Omental fat pad (tissue), 4 donors: ENCODE data around the gene ZNF324B. TPM values are rescaled to one million over a fixed set of nuclear protein-coding genes. Genes with fewer than 3 reads are reported as not detected.
"Not testable (repeated sequence)": the region's sequence is repeated elsewhere in the genome, so short reads cannot be mapped to it uniquely, and the experiment has no call there.

ENCODE experiments used
- ATAC-seq: fragments of 150-250 bp; one replicate; pipeline ENCODE4 v1.9.1; 2016; ENCODE audit warnings: mild to moderate bottlenecking, moderate library complexity; ENCODE audit not compliant: low FRiP score
- DNase-seq: peaks from one replicate; pipeline ENCODE4 v3.0.0-alpha.2; 2019; ENCODE audit warnings: low spot score
- CTCF ChIP-seq, 3 donors: fragments of 450-650 bp; IDR thresholded peaks; one replicate each; pipeline ENCODE4 v1.5.1; 2016 to 2017; ENCODE audit warnings: antibody characterized with exemption in 3 of 3, mild to moderate bottlenecking in 3 of 3, moderate library complexity in 2 of 3
- total RNA-seq, 4 donors: library from RNA; depleted of rRNA; stranded (reverse); fragments of >200 nt; gene quantifications; one replicate each; pipeline ENCODE4 v1.1.0, GENCODE V29; 2016

ZNF324B gene
- total RNA-seq, result 1 to 10 TPM; 3.8 to 8.5 (median 6.0) TPM

GRCh38 chr19:58451358-58452101, at the start of gene ZNF324B:
Gene ZNF324B, plus strand, starts transcription at chr19:58451622. Its CDS starts 2,080 bp downstream, at chr19:58453702.
- TF ChIP-seq CTCF (IDR thresholded peaks at IDR 0.05), result no peak
- ATAC-seq, result peak; percentile 98

DNA sequence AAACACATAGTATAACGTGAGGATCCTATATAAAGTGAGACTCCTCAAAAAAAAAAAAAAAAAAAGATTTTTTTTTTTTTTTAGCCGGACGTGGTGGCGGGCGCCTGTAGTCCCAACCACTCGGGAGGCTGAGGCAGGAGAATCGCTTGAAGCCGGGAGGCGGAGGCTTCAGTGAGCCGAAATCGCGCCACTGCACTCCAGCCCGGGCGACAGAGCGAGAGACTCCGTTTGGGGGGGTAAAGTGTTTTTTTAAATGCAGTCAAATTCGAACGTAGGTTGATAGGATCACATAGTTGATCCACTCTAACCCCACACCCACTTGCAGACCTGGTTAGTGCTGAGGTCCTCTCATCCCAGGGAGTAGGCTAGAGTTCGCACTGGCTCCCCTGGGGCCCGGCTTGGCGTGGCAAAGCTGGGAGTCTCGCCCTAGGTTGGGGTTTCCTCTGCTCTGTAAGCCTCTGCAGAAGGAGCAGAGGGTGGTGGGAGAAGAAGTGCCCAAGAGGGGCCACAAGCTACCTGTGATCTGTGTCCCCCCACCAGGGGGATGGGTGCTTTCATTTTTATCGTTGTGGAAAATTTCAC, 49.5 kb upstream of the ZNF324B start:
- ATAC-seq, result no peak
- no peak for DNase-seq
- no peak for TF ChIP-seq CTCF (IDR thresholded peaks at IDR 0.05)

More at GRCh38 chr19:58451358-58452101, at the start of gene ZNF324B:
- peak; percentile 89 for DNase-seq

DNA sequence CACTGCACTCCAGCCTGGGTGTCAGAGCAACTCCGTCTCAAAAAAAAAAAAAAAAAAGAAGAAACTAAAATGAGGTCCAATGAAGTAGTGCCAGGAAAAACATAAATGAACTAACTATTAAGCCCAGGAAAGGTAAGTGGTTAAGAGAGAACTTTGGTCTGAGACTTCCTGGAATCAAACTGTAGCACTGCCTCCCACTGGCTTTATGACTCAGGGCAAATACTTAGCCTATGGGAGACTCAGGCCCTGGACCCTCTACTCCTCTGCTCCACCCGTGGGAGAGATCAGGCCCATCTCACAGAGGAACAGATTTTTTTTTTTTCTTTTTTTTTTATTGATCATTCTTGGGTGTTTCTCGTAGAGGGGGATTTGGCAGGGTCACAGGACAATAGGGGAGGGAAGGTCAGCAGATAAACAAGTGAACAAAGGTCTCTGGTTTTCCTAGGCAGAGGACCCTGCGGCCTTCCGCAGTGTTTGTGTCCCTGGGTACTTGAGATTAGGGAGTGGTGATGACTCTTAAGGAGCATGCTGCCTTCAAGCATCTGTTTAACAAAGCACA, 47.4 kb upstream of the ZNF324B start:
- ATAC-seq, DNase-seq: not testable (repeated sequence)

DNA sequence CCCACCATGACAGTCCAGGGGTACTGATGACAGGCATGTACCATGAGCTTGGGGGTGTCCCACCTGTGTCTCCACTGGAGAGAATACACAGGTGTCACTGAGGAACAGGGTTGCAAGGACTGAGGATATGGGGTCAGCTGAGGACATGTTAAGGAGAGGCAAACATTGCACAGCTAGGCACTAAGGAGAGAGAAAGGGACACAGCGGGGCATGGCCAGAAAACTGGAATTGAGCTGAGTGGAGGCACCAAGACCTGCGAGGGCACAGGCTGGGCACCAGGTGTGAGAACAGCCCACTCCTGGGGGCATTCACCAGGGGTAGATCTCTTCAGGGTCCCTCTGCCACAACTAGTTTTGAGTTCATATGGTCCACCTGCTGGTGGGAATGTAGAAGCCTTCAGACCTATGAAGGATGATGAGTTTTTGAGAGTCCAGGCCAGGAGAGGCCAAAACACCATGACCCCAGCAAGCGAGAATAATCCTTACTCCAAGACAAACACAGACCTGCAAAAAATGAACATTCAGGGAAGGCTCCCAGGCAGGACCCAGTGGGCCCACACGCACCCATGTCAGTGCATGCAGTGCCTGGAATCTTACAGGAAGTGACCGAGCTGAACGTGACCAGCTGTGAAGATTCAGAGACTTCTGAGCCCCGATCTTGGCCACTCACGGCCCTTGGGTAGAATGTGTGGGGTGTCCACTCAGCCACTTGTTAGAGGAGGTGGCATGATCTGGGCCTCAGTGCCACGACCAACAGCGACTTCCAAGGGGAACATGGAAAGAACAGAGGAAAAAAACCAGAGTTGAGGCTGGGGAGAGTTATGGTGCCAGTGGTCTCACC, 44.4 kb upstream of the ZNF324B start:
- no peak for ATAC-seq
- no peak for TF ChIP-seq CTCF (IDR thresholded peaks at IDR 0.05)
- no peak for DNase-seq

DNA sequence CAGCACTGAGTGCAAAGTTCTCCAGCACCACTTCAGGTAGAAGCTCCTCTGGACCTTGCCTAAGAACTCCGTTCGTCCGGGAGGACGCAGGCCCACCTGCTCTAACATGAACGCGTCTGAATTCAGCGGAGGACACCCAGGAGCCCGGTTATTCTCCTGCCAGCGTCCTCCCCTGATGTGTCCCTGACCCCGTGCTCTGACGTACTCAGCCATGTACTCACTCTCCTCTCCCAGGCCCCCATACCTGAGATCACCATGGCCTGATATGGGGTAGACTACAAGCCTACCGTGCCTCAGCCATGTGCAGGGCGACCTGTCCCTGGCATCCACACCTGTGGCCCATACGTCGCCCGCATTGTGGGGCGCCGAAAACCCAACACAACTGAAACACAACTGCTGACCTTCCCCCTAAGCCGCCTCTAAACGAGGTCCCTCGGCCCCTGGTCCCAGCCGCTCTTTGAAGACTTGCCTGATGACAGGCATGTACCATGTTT, 43.7 kb upstream of the ZNF324B start:
- peak; percentile 7 for ATAC-seq
- DNase-seq, result no peak
- TF ChIP-seq CTCF (IDR thresholded peaks at IDR 0.05), result no peak

GRCh38 chr19:58408152-58409009, 43.0 kb upstream of the ZNF324B start, which contains the start of gene ZNF584:
Gene ZNF584, plus strand, starts transcription at chr19:58408649. Its CDS starts 499 bp downstream, at chr19:58409148.
- peak; percentile 97 for ATAC-seq
- peak; percentile 65 for DNase-seq
- TF ChIP-seq CTCF (IDR thresholded peaks at IDR 0.05), result no peak
